Osteocyte (in vitro differentiated cells): Measurements from ENCODE around the gene MPV17L2. TPM values are rescaled to one million over a fixed set of nuclear protein-coding genes. Genes with fewer than 3 reads are reported as not detected.

Source experiments
- DNase-seq: peaks from one replicate; pipeline ENCODE4 v3.0.0; 2021; ENCODE audit warnings: mixed read lengths; ENCODE audit not compliant: unreplicated experiment; ENCODE audit errors: extremely low spot score
- H3K27ac Mint-ChIP-seq: one replicate; pipeline ENCODE4 v1.8.0; 2021; ENCODE audit warnings: mild to moderate bottlenecking, mixed read lengths; ENCODE audit not compliant: unreplicated experiment
- H3K27me3 Mint-ChIP-seq: one replicate; pipeline ENCODE4 v1.8.0; 2021; ENCODE audit warnings: mixed read lengths; ENCODE audit not compliant: unreplicated experiment
- H3K36me3 Mint-ChIP-seq: one replicate; pipeline ENCODE4 v1.8.0; 2021; ENCODE audit warnings: mixed read lengths; ENCODE audit not compliant: unreplicated experiment
- H3K4me1 Mint-ChIP-seq: one replicate; pipeline ENCODE4 v1.8.0; 2021; ENCODE audit warnings: mixed read lengths; ENCODE audit not compliant: unreplicated experiment
- H3K4me3 Mint-ChIP-seq: one replicate; pipeline ENCODE4 v1.8.0; 2021; ENCODE audit warnings: mild to moderate bottlenecking, moderate library complexity, mixed read lengths; ENCODE audit not compliant: unreplicated experiment
- H3K9me3 Mint-ChIP-seq: one replicate; pipeline ENCODE4 v1.8.0; 2021; ENCODE audit warnings: mixed read lengths; ENCODE audit not compliant: unreplicated experiment
- CTCF ChIP-seq: fragments of 200-600 bp; sonication (generic); IDR thresholded peaks from 2 replicates; pipeline ENCODE4 v1.5.0; 2021; ENCODE audit warnings: antibody characterized with exemption, mild to moderate bottlenecking, moderate library complexity
- total RNA-seq: library from RNA; stranded (reverse); gene quantifications from 2 replicates; pipeline ENCODE4 v1.2.1, GENCODE V29; 2021

The MPV17L2 gene
- total RNA-seq, 1 donor from 2014 or later = 11.6 TPM

DNA sequence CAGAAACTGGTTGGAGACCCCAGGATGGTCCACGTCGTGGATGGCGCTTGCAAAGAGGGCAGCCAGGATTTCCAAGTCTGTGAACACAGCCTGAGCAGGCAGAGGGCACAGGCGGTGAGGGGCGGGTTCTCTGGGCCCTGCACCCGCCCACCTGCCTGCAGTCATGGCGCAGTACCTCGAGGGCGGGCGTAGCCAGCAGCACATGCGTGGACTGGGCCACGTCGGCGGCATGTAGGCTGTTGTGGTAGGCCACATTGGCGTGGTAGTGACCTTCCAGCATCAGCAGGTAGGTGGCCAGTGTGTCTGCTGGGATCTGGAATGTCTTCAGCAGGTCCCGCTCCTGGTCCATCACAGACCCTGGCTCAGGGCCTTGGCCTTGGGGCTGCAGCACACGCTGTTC, 25.1 kb downstream of the MPV17L2 start:
- TF ChIP-seq CTCF = no peak
- Mint-ChIP-seq H3K4me1 (no peaks in the 10 kb centered on the region), H3K4me3 (no peak overlapping the region), H3K9me3 (no peaks in the 10 kb centered on the region), H3K36me3 (no peaks in the 10 kb centered on the region), H3K27ac (no peak overlapping the region), H3K27me3 (peaks cover 11% of the 10 kb centered on the region)
- no peak for DNase-seq

DNA sequence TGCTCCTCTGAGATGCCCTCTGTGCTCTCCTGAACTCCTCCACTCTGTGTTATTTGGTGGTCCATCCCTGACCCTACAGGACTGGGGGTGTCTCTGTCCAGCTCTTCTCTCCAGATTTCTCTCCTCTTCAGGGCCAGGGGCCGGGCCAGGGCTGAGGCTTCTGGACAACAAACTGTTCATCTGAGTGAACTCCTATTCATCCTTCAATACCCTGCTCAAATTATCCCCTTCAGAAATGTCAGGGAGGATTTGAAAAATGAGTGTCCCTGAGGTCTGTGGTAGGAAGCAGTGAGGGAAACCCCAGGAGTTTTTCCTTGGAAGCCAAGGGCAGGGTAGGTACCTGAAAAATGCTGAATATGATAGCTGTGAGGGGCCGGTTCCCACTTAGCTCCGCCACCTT, 25.6 kb downstream of the MPV17L2 start:
- Mint-ChIP-seq H3K4me1 (no peaks in the 10 kb centered on the region), H3K36me3 (no peaks in the 10 kb centered on the region), H3K4me3 (no peak overlapping the region), H3K27ac (no peak overlapping the region), H3K9me3 (no peaks in the 10 kb centered on the region), H3K27me3 (peaks cover 11% of the 10 kb centered on the region)
- TF ChIP-seq CTCF = no peak
- no peak for DNase-seq

- TF ChIP-seq CTCF = no peak
- Mint-ChIP-seq H3K4me1 (peaks cover 9% of the 10 kb centered on the region), H3K36me3 (no peaks in the 10 kb centered on the region), H3K4me3 (no peak overlapping the region), H3K27ac (no peak overlapping the region), H3K9me3 (no peaks in the 10 kb centered on the region), H3K27me3 (peaks cover 11% of the 10 kb centered on the region)
- no peak for DNase-seq
These were observed 27.1 kb downstream of the MPV17L2 start for GRCh38 chr19:18219911-18220631.

DNA sequence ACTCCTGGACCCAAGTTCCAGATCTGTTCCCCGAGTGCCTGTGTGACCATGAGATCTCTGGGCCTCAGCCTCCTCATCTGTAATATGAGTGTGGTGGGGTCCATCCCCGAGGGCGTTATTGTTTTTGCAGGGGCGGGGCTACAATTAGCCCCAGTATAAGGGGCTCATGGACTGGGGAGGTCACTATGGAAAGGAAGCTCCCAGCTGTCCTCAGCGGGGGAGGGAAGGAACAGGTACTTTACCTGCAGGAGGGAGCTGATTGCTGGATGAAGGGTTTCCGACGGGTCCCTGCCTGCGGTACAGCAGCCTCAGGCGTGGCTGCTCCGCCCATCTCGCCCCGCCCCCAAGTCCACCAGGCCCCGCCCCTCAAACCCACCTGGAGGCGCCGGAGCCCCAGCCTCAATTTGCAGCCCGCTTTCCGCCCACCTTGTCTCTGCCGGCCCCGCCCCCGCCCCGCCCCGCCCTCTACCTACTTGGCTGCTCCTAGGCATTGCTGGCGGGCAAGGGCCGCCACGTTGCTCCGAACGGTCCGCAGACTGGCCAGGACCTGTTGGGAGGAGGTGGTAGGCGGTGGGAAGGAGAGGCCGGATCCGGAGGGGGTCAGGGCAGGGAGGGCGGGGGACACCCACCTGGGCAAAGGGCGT, 27.7 kb downstream of the MPV17L2 start:
- Mint-ChIP-seq H3K4me1 (peaks cover 15% of the 10 kb centered on the region), H3K9me3 (no peaks in the 10 kb centered on the region), H3K27ac (no peak overlapping the region), H3K36me3 (no peaks in the 10 kb centered on the region), H3K4me3 (no peak overlapping the region), H3K27me3 (peaks cover 11% of the 10 kb centered on the region)
- DNase-seq = no peak
- no peak for TF ChIP-seq CTCF
